GM19372 (cell line): ENCODE results near the gene RABGAP1L.
"Not testable (repeated sequence)": the region's sequence is repeated elsewhere in the genome, so short reads cannot be mapped to it uniquely, and the experiment has no call there.

ENCODE experiments used
- ATAC-seq: cut with Tn5 transposase; IDR thresholded peaks from one replicate; pipeline ENCODE4 v1.9.1; 2021; ENCODE audit warnings: mild to moderate bottlenecking, low read depth, moderate library complexity; ENCODE audit not compliant: unreplicated experiment

Gene RABGAP1L

DNA sequence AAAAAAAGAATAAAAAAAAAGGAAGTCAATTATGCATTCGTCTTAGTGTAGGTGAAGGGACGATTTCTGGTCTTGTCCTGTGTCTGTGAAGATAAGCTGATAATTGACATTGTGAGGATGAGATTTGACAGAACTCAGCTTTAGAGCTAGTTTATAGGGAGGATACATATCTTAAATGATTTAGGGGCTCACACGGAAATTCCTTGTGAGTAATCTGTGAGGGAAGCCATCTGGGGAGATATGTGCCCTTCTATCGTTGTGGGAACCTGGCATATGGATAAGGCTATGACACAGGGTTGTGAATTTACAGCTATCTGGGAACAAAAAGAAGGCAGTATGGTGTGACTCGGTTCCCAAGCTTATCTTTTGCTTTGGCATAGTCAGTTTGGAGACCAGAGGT lies 71.1 kb downstream of the RABGAP1L start:
- no peak for ATAC-seq

DNA sequence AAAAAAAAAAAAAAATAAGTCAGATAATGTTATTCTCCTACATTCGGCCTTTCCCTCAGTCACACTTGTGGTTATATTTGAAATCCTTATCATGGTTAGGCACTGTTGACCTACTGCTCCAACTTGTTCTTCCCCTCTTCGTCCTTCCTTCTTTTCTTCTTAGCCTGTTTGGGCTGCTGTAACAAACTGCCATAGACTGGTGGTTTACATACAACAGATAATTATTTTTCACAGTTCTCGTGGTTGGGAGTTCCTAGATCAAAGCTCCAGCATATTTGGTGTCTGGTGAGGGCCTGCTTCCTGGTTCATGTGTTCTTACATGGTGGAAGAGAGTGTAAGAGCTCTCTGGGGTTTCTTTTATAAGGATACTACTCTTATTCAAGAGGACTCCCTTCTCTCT lies 73.4 kb downstream of the RABGAP1L start:
- no peak for ATAC-seq

DNA sequence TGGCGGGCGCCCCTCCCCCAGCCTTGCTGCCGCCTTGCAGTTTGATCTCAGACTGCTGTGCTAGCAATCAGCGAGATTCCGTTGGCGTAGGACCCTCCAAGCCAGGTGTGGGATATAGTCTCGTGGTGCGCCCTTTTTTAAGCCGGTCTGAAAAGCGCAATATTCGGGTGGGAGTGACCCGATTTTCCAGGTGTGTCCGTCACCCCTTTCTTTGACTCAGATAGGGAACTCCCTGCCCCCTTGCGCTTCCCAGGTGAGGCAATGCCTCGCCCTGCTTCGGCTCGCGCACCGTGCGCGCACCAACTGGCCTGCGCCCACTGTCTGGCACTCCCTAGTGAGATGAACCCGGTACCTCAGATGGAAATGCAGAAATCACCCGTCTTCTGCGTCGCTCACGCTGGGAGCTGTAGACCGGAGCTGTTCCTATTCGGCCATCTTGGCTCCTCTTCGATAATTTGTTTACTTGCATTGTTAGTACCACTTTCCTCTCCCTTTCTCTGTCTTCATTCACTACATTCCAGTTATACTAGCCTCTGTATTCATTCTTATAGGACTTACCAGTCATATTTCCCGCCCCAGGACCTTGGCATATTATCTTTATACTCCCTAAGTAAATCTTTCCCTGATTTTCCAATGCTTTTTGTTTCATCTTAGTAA lies 79.7 kb downstream of the RABGAP1L start:
- ATAC-seq, result not testable (repeated sequence)

DNA sequence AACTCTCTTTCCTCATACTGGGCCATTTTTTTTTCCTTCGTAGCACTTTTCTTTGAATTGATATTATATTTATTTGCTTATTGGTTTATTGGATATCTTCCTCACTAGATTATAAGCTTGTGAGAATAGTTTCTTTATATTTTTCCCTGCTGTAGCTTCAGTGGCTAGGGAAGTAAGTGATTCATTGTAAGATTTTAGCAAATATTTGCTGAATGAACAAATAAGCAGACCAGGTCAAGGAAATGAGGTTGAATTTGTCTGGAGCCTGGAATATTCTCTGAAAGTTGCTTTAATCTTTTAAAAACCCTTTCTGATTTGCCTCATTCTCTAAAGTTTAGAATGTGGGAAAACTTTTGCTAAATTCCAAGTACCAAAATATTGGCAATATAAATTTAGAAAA lies 80.2 kb downstream of the RABGAP1L start:
- ATAC-seq, result no peak

DNA sequence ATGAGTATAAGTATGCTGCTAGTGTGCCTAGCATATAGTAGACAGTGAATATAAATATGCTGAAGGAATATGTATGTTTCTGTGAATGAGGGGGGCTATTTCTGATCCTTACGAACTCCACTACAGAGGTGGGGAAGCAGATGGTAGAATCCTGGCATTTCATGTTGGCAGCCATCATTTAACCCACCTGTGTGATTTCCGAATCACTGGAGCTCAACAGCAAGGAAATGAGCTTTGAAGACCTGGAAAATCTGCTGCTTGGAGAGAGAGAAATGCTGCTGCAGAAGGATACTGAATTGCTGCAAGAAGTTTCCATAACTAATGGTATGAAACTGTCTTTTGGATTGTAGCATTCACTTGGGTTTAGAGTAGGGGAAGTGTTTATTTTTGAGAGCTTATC lies 83.5 kb downstream of the RABGAP1L start:
- ATAC-seq, result no peak

DNA sequence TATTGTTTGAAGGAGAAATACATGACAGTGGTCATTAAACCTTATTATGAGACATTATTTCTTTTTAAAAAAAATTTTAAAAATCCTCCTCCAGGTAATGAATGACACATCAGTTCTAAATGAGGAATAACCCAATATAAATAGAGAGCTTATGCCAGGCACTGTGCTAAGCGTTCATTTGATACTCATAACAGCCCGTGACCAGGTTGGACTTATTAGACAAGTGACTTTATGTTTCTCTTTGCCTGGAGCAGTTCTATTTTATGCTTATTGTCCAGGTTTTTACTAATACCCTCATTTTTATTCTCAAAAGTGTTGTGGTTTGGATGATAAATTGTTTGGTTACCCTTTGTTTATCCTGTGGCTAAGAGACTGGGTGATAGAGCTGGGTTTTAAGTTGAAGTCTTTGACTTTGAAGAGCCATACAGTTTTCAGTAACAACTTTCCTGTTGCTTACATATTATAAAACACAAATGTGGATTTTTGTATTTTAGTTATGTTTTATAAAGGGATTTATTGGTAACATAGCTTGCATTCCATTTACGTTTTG lies 84.2 kb downstream of the RABGAP1L start:
- no peak for ATAC-seq

DNA sequence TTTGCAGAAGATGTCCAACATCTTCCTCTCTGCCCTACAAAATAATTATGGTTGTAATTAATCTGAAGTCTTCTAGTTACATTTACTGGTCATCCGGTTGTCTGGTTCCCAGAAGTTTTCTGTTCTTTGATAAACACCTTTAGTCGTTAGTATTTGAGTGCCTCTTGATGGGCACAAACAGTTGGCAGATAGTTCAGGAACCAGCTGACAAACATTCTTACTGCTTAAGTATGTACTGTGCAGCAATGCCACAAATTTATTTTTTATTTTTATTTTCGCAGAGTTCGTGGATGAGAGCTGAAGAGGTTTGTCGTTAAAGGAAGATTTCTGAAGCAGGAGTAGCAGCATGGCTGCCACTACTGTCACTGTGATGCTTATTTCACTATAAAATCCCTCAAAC lies 84.7 kb downstream of the RABGAP1L start:
- ATAC-seq, result no peak

DNA sequence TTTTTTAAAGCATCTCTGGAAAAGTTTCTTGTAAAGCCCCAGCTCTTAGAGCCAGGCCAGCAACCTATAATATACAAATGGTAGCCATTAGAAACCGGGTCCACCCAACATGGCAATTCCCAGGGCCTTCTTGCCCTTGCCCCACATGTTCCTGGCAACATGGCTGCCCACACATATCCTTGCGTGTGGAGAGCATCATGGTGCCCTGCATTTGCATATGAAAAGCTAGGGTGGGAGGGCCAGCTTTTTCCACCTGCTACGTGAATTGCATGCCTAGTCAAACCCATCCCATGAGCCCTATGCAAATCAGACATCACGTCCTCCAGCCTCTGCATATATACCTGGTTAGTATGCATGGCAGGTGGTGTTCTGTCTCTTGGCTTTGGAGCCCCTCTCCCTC lies 88.2 kb downstream of the RABGAP1L start:
- ATAC-seq, result no peak

DNA sequence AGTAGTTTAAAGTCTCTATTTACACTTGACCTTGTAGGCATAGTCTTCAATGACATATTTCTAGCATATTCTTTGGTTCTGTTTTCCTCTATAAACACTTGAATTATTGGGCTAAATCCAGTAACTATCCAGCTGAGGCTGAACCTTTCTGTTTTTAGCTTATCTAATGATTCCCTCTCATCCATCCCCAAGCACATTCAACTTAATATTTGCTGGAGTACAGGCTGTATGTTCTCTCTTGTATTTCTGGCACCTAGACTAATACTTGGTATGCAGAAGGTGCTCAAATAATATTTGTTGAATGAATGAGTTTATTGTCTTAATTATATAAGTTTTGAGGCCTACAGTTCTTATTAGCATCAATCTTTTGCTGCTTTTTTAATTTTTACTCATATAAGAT lies 88.7 kb downstream of the RABGAP1L start:
- no peak for ATAC-seq

DNA sequence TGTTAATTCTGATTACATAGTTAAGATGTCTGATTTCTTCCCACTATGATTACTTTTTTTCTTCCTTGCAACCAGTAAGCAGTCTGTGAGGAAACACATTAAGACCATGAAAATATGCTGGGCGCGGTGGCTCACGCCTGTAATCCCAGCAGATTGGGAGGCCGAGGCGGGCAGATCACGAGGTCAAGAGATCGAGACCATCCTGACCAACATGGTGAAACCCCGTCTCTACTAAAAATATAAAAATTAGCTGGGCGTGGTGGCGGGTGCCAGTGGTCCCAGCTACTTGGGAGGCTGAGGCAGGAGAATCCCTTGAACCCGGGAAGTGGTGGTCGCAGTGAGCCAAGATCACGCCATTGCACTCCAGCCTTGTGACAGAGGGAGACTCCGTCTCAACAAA lies 97.1 kb downstream of the RABGAP1L start:
- not testable (repeated sequence) for ATAC-seq

DNA sequence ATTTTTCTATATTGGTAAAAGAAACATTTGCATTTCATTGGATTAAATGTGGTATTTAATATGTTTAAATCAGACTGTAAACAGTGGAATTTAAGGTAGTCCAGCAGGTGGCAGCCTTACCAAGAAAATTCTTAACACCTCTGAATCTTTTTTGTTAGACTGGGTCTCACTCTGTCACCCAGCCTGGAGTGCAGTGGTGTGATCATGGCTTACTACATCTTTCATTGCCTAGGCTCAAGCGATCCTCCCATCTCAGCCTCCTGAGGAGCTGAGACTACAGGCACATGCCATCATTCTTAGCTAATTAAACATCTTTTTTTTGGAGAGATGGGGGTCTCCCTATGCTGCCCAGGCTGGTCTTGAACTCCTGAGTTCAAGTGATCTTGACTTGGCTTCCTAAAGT lies 98.8 kb downstream of the RABGAP1L start:
- ATAC-seq, result no peak

DNA sequence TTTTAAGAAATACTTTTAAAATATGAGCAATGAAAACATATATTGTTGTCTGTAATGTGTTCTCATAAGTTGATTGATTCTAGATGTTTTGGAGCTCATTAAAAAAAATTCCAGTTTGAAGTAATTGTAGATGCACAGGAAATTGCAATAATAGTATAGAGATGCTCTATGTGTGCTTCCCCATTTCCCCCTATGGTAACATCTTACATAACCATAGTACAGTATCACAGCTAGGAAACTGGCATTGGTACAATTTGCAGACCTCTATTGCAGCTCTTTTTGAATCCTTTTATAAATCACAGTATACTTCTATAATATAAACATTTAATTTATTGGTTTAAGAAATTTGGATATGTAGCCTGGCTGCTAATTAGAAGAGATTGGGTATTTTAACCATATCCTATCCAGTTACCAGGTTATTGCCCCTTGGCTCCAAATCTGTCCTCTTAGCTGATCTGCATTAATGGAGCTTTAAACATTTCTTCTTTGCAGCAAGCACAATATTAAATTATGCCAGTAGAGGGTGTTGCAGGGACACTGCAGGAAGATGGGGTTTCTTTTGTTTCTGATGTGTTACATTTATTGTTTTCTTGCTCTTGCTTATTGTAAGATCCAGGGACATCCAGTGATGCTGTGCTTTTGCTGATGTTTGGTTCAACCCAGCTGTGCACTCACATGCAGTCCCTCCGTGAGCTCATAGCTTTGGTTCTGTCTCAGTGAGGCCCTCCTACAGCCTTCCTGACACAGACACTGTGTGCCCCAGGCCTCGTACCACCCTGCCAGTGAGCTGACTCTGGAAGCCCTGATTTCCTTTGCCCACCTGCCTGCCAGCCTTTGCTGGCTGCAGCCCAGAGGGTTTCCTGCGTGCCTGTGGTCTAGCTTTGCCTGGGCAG lies 103.3 kb downstream of the RABGAP1L start:
- no peak for ATAC-seq

DNA sequence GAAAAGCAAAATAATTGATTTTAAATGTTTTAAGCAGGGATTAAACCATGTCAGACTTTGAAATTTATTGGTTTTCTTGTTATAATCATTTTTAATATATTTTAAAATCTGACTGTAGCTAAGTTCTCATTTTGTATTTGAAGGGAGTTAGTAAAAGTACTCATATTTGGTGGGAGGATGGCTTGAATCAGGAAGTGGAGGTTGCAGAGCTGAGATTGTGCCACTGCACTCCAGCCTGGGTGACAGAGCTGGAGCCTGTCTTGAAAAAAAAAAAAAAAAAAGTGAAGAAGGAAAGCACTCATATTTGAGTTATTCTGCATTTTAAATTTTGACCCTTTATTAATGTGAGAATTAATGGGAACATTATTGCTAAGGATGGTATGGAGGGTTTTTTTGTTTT lies 106.0 kb downstream of the RABGAP1L start:
- no peak for ATAC-seq

DNA sequence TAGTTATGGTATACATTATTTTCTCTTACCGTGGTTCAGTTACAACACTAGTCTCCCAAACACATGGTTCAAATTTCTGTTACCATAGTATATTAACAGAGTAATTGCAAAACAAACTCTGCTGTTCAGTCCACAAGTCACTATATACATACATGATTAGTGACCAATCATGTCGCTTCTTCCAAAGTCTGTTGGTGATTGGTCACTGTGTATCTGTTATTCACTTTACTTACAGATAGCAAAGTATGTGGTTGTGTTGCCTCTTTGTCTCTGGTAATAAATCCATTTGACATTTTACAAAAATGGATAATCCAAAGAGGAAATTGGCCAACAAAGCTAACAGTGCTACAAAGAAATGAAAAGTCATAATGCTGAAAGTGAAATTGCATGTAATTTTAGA lies 107.2 kb downstream of the RABGAP1L start:
- no peak for ATAC-seq

DNA sequence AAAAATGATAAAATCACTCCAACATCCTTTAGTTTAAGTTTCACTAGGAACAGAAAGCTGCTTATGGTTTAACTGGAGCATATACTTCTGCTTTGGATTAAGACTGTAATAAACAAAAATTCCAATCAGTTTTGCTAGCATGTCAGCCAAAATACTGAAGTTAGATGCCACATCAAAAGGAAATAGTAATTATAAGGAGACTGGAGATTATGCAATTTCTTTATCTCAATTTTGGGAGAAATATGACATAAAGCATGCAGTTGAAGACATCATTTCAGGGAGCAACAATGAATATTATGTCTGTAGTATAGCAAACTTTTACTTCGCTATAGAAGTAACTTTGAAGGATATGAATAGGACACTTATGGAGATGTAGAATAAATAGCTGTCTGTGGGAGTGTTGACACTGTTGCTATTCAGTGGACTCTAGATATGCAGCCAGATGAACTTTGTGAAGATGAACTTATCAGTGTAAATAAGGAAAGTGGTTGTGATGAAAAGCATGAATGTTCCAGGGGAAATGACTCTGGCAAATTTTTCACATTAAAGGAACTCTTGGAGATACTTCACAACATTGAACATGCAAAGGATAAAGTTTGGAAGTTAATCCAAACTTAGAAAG lies 107.8 kb downstream of the RABGAP1L start:
- no peak for ATAC-seq

DNA sequence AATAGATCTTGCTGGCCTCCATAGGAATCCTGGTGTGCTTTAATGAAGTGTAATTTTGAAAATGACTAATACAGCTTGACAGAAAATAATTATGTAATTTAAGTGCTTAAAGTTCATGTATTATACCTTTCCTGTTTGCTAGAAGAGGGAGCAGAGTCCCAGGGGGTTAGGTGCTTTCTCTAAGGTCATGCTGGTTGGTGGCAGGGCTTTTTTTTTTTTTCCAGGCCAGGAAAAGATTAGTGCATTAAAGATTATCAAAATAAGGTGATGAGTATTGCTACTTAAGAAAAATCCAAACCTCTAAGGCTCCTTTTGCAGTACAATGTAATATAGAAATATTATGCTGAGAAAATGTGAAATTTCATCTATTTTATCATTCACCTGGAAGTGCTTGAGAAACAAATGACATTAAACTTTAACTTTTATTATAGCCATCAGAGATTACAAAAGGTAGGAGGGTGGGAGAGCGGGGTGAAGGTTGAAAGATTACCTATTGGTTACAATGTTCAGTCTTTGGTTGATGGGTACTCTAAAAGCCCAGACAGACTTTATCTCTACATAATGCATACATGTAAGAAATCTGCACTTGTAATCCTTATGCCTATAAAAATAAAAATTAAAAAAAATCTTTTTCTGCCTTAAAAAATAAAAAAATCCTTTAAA lies 110.8 kb downstream of the RABGAP1L start:
- no peak for ATAC-seq

DNA sequence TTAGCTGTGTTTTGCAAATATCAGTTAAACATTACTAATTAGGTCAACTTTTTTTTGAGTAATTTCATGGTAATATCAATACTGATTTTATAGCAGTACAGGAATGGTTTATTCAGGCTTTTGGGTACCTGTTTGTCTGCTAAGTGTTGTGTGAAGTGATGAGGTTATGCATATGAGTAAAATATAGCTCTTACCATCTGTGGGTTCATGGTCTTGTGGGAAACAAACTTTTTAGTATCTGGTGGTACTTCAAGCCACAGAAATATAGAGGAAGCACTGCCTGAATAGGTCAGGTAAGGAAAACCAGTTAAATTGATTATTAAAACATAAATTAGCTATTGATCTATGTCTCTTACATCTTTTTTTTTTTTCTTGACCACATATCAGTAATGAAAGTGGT lies 113.9 kb downstream of the RABGAP1L start:
- ATAC-seq, result no peak

DNA sequence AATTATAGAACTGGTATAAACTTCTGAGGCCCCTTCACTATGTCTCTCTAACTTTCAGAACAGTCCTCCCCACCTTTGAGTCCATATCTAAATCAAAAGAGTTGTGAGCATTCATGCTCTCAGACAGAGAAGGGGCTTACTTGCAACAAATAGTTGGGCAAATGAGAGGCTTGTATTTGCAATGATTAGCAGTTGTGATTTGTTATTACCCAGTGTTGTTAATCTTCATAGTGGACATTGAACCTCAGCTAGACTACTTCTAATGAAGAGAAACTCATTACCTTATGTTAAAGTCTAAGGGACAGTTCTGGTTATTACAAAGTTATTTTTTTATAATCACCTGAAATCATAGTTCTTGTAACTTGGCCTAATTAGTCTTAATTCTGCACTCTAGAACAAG lies 114.5 kb downstream of the RABGAP1L start:
- ATAC-seq, result no peak

DNA sequence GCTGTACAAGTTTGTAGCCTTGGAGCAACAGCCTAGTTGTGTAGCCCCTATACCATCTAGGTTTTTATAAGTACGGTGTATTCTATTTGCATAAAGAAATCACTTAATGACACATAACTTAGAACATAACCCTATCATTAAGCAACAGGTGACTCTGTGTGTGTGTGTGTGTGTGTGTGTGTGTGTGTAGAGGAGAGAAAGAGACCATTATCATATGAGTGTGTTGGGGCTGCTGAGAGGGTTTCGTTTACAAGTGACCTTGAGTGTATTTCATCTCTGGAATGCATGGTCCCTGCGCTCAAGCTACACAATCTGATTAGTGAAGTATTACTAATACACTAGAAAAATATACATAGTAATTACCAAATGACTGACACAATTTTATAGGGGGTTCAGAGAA lies 115.1 kb downstream of the RABGAP1L start:
- ATAC-seq, result no peak

DNA sequence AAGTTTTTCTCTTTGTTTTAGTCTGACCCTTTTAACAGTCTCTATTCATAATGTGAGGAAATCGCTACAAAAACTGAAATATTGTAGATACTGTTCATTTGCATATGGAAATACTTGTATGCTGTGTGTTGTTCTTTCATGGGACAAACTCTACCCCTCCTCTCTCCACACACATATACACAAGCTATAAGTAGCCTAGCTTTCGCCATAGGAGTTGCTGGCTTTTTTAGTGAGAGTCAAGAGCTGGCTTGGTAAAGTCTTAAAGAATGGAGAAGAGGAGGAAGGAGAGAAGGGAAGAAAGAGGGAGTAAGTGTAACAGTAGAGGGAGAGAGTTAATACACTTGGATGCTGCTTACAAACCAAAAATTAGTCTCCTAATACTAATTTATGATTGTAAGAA lies 115.6 kb downstream of the RABGAP1L start:
- ATAC-seq, result no peak

DNA sequence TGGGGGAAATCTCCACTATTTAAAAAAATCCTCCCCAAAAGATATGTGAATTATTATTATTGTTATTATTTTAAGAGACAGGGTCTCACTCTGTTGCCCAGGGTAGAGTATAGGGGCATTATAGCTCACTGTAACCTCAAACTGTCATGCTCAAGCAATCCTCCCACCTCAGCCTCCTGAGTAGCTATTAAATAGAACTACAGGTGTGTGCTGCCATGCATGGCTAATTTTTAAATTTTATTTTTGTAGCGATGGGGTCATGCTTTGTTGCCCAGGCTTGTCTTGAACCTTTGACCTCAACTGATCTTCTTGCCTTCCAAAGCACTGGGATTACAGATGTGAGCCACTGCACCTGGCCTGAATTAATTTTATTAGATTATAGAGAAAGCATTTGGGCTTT lies 116.8 kb downstream of the RABGAP1L start:
- no peak for ATAC-seq
